Measurements from ENCODE around the gene ATAD3A. TPM values are rescaled to one million over a fixed set of nuclear protein-coding genes. Genes with fewer than 3 reads are reported as not detected.
A peak's percentile ranks its signal among the peaks of the same experiment; 100 is the strongest.

ATAD3A gene
- total and polyA plus RNA-seq, 9 of the 15 experiments (the other 6 are each of a cell fraction or from before 2014, with no cell fraction given) = 0.10 to 173 (median 36.7) TPM

DNA sequence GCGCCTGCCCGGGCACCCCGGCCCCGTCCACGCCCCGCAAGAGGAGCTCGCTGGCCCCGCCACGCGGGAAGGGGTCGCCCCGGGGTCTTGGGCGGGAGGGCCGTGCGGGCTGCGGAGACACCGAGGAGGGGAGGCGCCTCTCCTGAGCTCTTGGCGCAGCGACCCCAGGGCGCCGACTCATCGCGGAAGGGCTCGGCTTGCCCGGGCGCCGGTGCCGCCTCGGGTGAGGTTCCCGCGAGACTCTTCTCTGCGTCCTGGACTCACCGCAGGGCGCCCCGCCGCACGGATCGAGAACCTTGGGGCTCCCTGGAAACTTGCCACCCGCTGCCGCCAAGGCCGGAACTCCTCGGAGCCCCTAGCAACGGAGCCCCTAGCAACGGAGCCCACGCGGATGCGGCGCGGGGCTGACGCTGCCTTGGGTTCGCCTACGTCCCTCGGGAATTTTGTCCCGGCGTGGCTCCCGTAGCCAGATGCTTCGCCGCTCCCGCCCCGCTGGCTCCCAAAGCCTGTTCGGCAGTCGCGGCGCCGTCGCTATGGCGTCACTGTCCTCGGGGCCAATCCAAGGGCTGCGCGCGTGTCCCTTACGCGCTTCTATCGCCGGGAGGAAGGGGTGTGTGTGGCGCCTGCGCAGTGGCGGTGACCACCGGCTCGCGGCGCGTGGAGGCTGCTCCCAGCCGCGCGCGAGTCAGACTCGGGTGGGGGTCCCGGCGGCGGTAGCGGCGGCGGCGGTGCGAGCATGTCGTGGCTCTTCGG lies at the start of gene ATAD3A (continued):
- TF ChIP-seq, protein P1, sequence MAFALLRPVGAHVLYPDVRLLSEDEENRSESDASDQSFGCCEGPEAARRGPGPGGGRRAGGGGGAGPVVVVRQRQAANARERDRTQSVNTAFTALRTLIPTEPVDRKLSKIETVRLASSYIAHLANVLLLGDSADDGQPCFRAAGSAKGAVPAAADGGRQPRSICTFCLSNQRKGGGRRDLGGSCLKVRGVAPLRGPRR (CRISPR knock-in tag; IDR thresholded peaks at IDR 0.05) = no peak
- TF ChIP-seq ZNF316 (IDR thresholded peaks at IDR 0.05) = no peak; the same call in 1 of the 2 replicates
- TF ChIP-seq SIN3B (IDR thresholded peaks at IDR 0.05; ENCODE audit: low read depth) = peak; percentile 94
- TF ChIP-seq ZKSCAN3 (CRISPR knock-in tag; IDR thresholded peaks at IDR 0.05) = no peak
- peak; percentile 75 for TF ChIP-seq TAF1 (IDR thresholded peaks at IDR 0.05; ENCODE audit: control insufficient read depth, extremely low read depth, insufficient read depth, low read length, severe bottlenecking)
- no peak for TF ChIP-seq ZNF76 (CRISPR knock-in tag; IDR thresholded peaks at IDR 0.05; ENCODE audit: borderline replicate concordance)
- TF ChIP-seq SMARCA4 (IDR thresholded peaks at IDR 0.05) = no peak
- TF ChIP-seq CBFA2T2 (conservative IDR thresholded peaks at IDR 0.05) = no peak
- TF ChIP-seq BRD9 (IDR thresholded peaks at IDR 0.05; ENCODE audit: low read depth, partially characterized antibody) = no peak
- TF ChIP-seq, protein P2, sequence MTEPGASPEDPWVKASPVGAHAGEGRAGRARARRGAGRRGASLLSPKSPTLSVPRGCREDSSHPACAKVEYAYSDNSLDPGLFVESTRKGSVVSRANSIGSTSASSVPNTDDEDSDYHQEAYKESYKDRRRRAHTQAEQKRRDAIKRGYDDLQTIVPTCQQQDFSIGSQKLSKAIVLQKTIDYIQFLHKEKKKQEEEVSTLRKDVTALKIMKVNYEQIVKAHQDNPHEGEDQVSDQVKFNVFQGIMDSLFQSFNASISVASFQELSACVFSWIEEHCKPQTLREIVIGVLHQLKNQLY (CRISPR knock-in tag; conservative IDR thresholded peaks at IDR 0.05) = no peak
- TF ChIP-seq, protein P3, sequence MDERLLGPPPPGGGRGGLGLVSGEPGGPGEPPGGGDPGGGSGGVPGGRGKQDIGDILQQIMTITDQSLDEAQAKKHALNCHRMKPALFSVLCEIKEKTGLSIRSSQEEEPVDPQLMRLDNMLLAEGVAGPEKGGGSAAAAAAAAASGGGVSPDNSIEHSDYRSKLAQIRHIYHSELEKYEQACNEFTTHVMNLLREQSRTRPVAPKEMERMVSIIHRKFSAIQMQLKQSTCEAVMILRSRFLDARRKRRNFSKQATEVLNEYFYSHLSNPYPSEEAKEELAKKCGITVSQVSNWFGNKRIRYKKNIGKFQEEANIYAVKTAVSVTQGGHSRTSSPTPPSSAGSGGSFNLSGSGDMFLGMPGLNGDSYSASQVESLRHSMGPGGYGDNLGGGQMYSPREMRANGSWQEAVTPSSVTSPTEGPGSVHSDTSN (CRISPR knock-in tag; IDR thresholded peaks at IDR 0.05; ENCODE audit: low read depth) = no peak
- TF ChIP-seq, protein P3 (tag; conservative IDR thresholded peaks at IDR 0.05; ENCODE audit: low read depth) = no peak
- TF ChIP-seq JUNB (CRISPR knock-in tag; conservative IDR thresholded peaks at IDR 0.05) = no peak
- TF ChIP-seq EP300 (IDR thresholded peaks at IDR 0.05; ENCODE audit: low read length) = no peak
- no peak for TF ChIP-seq XRCC4 (IDR thresholded peaks at IDR 0.05; ENCODE audit: extremely low read depth, insufficient read depth, insufficient read length)
- no peak for TF ChIP-seq ARNT (IDR thresholded peaks at IDR 0.05)
- no peak for TF ChIP-seq CBX8 (IDR thresholded peaks at IDR 0.05; ENCODE audit: borderline replicate concordance, extremely low read depth, low read depth, low read length, poor library complexity, severe bottlenecking)
- no peak for TF ChIP-seq HSF4 (CRISPR knock-in tag; IDR thresholded peaks at IDR 0.05; ENCODE audit: borderline replicate concordance)
- TF ChIP-seq FOXM1 (IDR thresholded peaks at IDR 0.05; ENCODE audit: low read depth) = peak; percentile 20; the same call in 1 of the 2 replicates
- peak; percentile 89 for TF ChIP-seq FOXM1 (CRISPR knock-in tag; IDR thresholded peaks at IDR 0.05; ENCODE audit: low read depth)
- peak; percentile 84; the same call in 1 of the 2 replicates for TF ChIP-seq RBM34 (IDR thresholded peaks at IDR 0.05; ENCODE audit: borderline replicate concordance, insufficient read depth, low read length)
- no peak for TF ChIP-seq SMAD2 (IDR thresholded peaks at IDR 0.05; ENCODE audit: low read depth, low read length)

All from K562 (cell line).